Measurements from ENCODE around the gene CORO2A. TPM values are rescaled to one million over a fixed set of nuclear protein-coding genes. Genes with fewer than 3 reads are reported as not detected.

Gene CORO2A
- total and polyA plus RNA-seq, 2 of the 8 experiments (the other 6 are each of a cell fraction or from before 2014, with no cell fraction given): 13.7 to 27.9 TPM

- H3K23me2 ChIP-seq (ENCODE audit: low read depth, low read length): no peaks in the 10 kb centered on the region
- H3K4me2 ChIP-seq (ENCODE audit: insufficient read depth in 1 of 2, low read depth in 2 of 2, low read length in 2 of 2): no peak overlapping the region
- no peak overlapping the region for H4K5ac ChIP-seq (ENCODE audit: insufficient read length, low read depth, low read length)
- no peak overlapping the region for H4K91ac ChIP-seq (replicated peaks; ENCODE audit: insufficient read length, low read length)
- H3K4me1 ChIP-seq (replicated peaks in 1 of 4; ENCODE audit: control insufficient read depth in 3 of 4, insufficient read depth in 4 of 4, low read length in 3 of 4): peaks cover 0 to 9% (median 4%) of the 10 kb centered on the region in 4 experiments; a peak in 5 of 7 replicates
- H4K8ac ChIP-seq (ENCODE audit: extremely low read depth, insufficient read depth, low read length): no peak overlapping the region
- ChIA-PET CTCF (ENCODE audit: partially characterized antibody) (interaction anchor here (1.4 to 2.3 kb wide), 4 partner anchors 17 to 21 kb away, joined by 4 to 7 read pairs (median 5); no protein-coding TSS in a partner anchor), POLR2A (ENCODE audit: partially characterized antibody) (interaction anchor here (1.0 kb wide), 1 partner anchor 13 kb away, joined by 3 read pairs; no protein-coding TSS in a partner anchor)
- no peak overlapping the region for H3K56ac ChIP-seq (replicated peaks; ENCODE audit: insufficient read length, low read depth, low read length)
- no peak overlapping the region for H3K4ac ChIP-seq (replicated peaks; ENCODE audit: insufficient read length, low read depth, low read length)
- no peak overlapping the region for H2BK15ac ChIP-seq (ENCODE audit: low read length)
- H2BK5ac ChIP-seq (ENCODE audit: low read depth, low read length): no peak overlapping the region
- FAIRE-seq (no peak), DNase-seq (ENCODE audit: low read depth in 1 of 2, low spot score in 2 of 2) (no peak)
- no peaks in the 10 kb centered on the region for H3K79me2 ChIP-seq (ENCODE audit: control insufficient read depth in 1 of 2, insufficient read depth in 2 of 2, low read length in 2 of 2)
- H3K36me3 ChIP-seq (ENCODE audit: control insufficient read depth in 2 of 4, insufficient read depth in 4 of 4, low read length in 3 of 4): peaks cover 2 to 16% (median 4%) of the 10 kb centered on the region in 4 experiments; a peak in 5 of 8 replicates
- no peaks in the 10 kb centered on the region for H3K79me1 ChIP-seq (ENCODE audit: low read depth, low read length)
- 82% methylated on average over 6 of the region's 6 CpGs; no CpG with 5 or more reads in 1 of the 2 experiments for WGBS, 2 experiments (ENCODE audit: extremely low coverage in 1 of 2, insufficient coverage in 1 of 2, insufficient read length in 1 of 2, insufficient replicate concordance in 2 of 2, low coverage in 1 of 2, low lambda C conversion rate in 2 of 2, missing lambda C conversion rate in 1 of 2)
- H3K27ac ChIP-seq (ENCODE audit: low read depth, low read length): no peak overlapping the region
- H3K9ac ChIP-seq (replicated peaks in 1 of 4; ENCODE audit: extremely low read depth in 1 of 4, low read depth in 3 of 4, low read length in 3 of 4): no peak overlapping the region
- no peak overlapping the region for H2BK20ac ChIP-seq (ENCODE audit: low read length)
- no peak overlapping the region for H2BK12ac ChIP-seq (ENCODE audit: low read depth, low read length)
- H2AFZ ChIP-seq (ENCODE audit: low read length): no peak overlapping the region
- H3K4me3 ChIP-seq (ENCODE audit: extremely low read depth in 1 of 4, insufficient read depth in 2 of 4, low read depth in 3 of 4, low read length in 4 of 4): no peak overlapping the region
- no peaks in the 10 kb centered on the region for H4K20me1 ChIP-seq (replicated peaks in 1 of 2; ENCODE audit: control insufficient read depth in 1 of 2, insufficient read depth in 2 of 2, low read length in 2 of 2)
- H2AK5ac ChIP-seq (ENCODE audit: low read depth, low read length): no peak overlapping the region
- no peak overlapping the region for H2BK120ac ChIP-seq (replicated peaks; ENCODE audit: low read depth, low read length)
- no peak overlapping the region for H3K18ac ChIP-seq (ENCODE audit: extremely low read depth, low read length)
- H3K9me3 ChIP-seq (ENCODE audit: insufficient read depth in 2 of 2, low read depth in 1 of 2, low read length in 1 of 2): no peaks in the 10 kb centered on the region
- no peak overlapping the region for H3K23ac ChIP-seq (ENCODE audit: insufficient read length)
- no peak overlapping the region for H3K14ac ChIP-seq (ENCODE audit: insufficient read length)
- H3K27me3 ChIP-seq (replicated peaks in 1 of 4; ENCODE audit: control insufficient read depth in 3 of 4, extremely low read depth in 1 of 4, insufficient read depth in 3 of 4, low read length in 3 of 4): no peaks in the 10 kb centered on the region
- TF ChIP-seq GABPA (IDR thresholded peaks at IDR 0.05; ENCODE audit: borderline replicate concordance, insufficient read depth, low read length): no peak
- TF ChIP-seq NRF1 (IDR thresholded peaks at IDR 0.05; ENCODE audit: low read depth, low read length): no peak
- TF ChIP-seq BACH1 (IDR thresholded peaks at IDR 0.05; ENCODE audit: low read length): no peak
- no peak for TF ChIP-seq HDAC6 (IDR thresholded peaks at IDR 0.05; ENCODE audit: low read depth, low read length)
- TF ChIP-seq CBX5 (IDR thresholded peaks at IDR 0.05; ENCODE audit: low read depth, low read length): no peak
- TF ChIP-seq ATF3 (IDR thresholded peaks at IDR 0.05; ENCODE audit: insufficient read depth, low read depth, low read length): no peak
These were observed 32.6 kb upstream of the CORO2A start for GRCh38 chr9:98225015-98225442.
